Stimulated activated CD4-positive, alpha-beta T cell treated with anti-CD3 and anti-CD28 coated beads, Interleukin-2, amount 100 ng/mL, for 48 hours (primary cell): ENCODE results near the gene GP2.

Source experiments
- DNase-seq, 2 donors: peaks; one replicate each; pipeline ENCODE4 v3.0.0-alpha.2; 2020

The GP2 gene

GRCh38 chr16:20327444-20328041 is at the start of gene GP2:
Gene GP2, minus strand, starts transcription at chr16:20327513. Its CDS starts 1,082 bp downstream, at chr16:20326431.
- no peak for DNase-seq

GRCh38 chr16:20372701-20373100 is 45.4 kb upstream of the GP2 start:
- no peak for DNase-seq

GRCh38 chr16:20369452-20370054 is 42.2 kb upstream of the GP2 start:
- DNase-seq = no peak

GRCh38 chr16:20364051-20364450 is 36.7 kb upstream of the GP2 start:
- DNase-seq = no peak

- no peak for DNase-seq
Observed at GRCh38 chr16:20363191-20363590, 35.9 kb upstream of the GP2 start.

GRCh38 chr16:20359997-20360396 is 32.7 kb upstream of the GP2 start:
- DNase-seq = no peak

GRCh38 chr16:20355114-20355782 is 27.9 kb upstream of the GP2 start:
- no peak for DNase-seq

GRCh38 chr16:20353379-20353778 is 26.1 kb upstream of the GP2 start:
- DNase-seq = no peak

GRCh38 chr16:20352615-20353014 is 25.3 kb upstream of the GP2 start, which contains the start of gene UMOD:
Gene UMOD, minus strand, starts transcription at chr16:20352715. Its CDS starts 1,978 bp downstream, at chr16:20350737.
- no peak for DNase-seq

- no peak for DNase-seq
Observed at GRCh38 chr16:20349615-20350014, 22.3 kb upstream of the GP2 start.

- no peak for DNase-seq
Observed at GRCh38 chr16:20348365-20349185, 21.3 kb upstream of the GP2 start.

GRCh38 chr16:20347666-20348364 is 20.5 kb upstream of the GP2 start:
- no peak for DNase-seq

GRCh38 chr16:20344611-20345010 is 17.3 kb upstream of the GP2 start:
- DNase-seq = no peak

GRCh38 chr16:20339744-20340143 is 12.4 kb upstream of the GP2 start:
- no peak for DNase-seq

GRCh38 chr16:20336955-20337354 is 9.6 kb upstream of the GP2 start:
- DNase-seq = no peak

GRCh38 chr16:20334396-20334795 is 7.1 kb upstream of the GP2 start:
- DNase-seq = no peak

GRCh38 chr16:20333120-20333519 is 5.8 kb upstream of the GP2 start:
- DNase-seq = no peak

GRCh38 chr16:20332411-20332810 is 5.1 kb upstream of the GP2 start:
- DNase-seq = no peak

GRCh38 chr16:20331635-20332034 is 4.3 kb upstream of the GP2 start:
- no peak for DNase-seq

- DNase-seq = no peak
Observed at GRCh38 chr16:20329392-20330138, 2.3 kb upstream of the GP2 start.

- no peak for DNase-seq
Observed at GRCh38 chr16:20326321-20326720, 992 bp downstream of the GP2 start.

GRCh38 chr16:20325005-20325404 is 2.3 kb downstream of the GP2 start:
- DNase-seq = no peak
